H1 (cell line): ENCODE data around the gene NOL4L. TPM values are rescaled to one million over a fixed set of nuclear protein-coding genes. Genes with fewer than 3 reads are reported as not detected.
A peak's percentile ranks its signal among the peaks of the same experiment; 100 is the strongest.

Experiments
- CTCF ChIA-PET: fragments of 300-600 bp; sonication (Branson Sonifier 250); formaldehyde crosslinking; loops from one replicate; lab custom pipeline; 2021; ENCODE audit not compliant: partially characterized antibody; lab: Charles Lee
- POLR2A ChIA-PET: fragments of 300-600 bp; sonication (Branson Sonifier 250); formaldehyde crosslinking; loops from one replicate; lab custom pipeline; 2021; ENCODE audit warnings: inconsistent platforms; ENCODE audit not compliant: partially characterized antibody; lab: Charles Lee
- DNase-seq, 2 experiments: peaks; one replicate each; pipeline versions ENCODE4 v3.0.0 to v3.0.0-alpha.2; 2010 to 2022; ENCODE audit warnings: low spot score in 2 of 2, low read depth in 1 of 2, mixed read lengths in 1 of 2
- FAIRE-seq: peaks from 2 replicates; lab custom pipeline; 2011; peaks lifted over from hg19 to GRCh38; lab: Jason Lieb, UNC
- H2AFZ ChIP-seq: 2 replicates; pipeline ENCODE4 v1.8.1; 2012; ENCODE audit warnings: low read length, inconsistent platforms
- H2AK5ac ChIP-seq: 2 replicates; pipeline ENCODE4 v1.6.1; 2013; ENCODE audit warnings: low read depth, low read length
- H2BK120ac ChIP-seq: replicated peaks from 2 replicates; pipeline ENCODE3; 2013; ENCODE audit warnings: low read depth, low read length, inconsistent platforms
- H2BK12ac ChIP-seq: 2 replicates; pipeline ENCODE4 v1.6.1; 2013; ENCODE audit warnings: low read depth, low read length
- H2BK15ac ChIP-seq: 2 replicates; pipeline ENCODE4 v1.6.1; 2013; ENCODE audit warnings: low read length
- H2BK20ac ChIP-seq: 2 replicates; pipeline ENCODE4 v1.6.1; 2013; ENCODE audit warnings: low read length
- H2BK5ac ChIP-seq: 2 replicates; pipeline ENCODE4 v1.6.1; 2013; ENCODE audit warnings: low read depth, low read length
- H3K14ac ChIP-seq: 2 replicates; pipeline ENCODE4 v1.6.1; 2013; ENCODE audit warnings: inconsistent platforms; ENCODE audit not compliant: insufficient read length
- H3K18ac ChIP-seq: 2 replicates; pipeline ENCODE4 v1.6.1; 2013; ENCODE audit warnings: low read length; ENCODE audit errors: extremely low read depth
- H3K23ac ChIP-seq: 2 replicates; pipeline ENCODE4 v1.6.1; 2013; ENCODE audit warnings: inconsistent platforms; ENCODE audit not compliant: insufficient read length
- H3K23me2 ChIP-seq: 2 replicates; pipeline ENCODE4 v1.6.1; 2013; ENCODE audit warnings: low read depth, low read length
- H3K27ac ChIP-seq: 2 replicates; pipeline ENCODE4 v1.6.1; 2011; ENCODE audit warnings: low read depth, low read length, inconsistent platforms
- H3K27me3 ChIP-seq, 4 experiments: replicated peaks in 1 of 4; 1 replicate in 1 of 4; 2 replicates in 3 of 4; pipeline versions ENCODE4 v1.6.1 to v1.8.1; 2011 to 2013; ENCODE audit warnings: low read length in 3 of 4, mild to moderate bottlenecking in 3 of 4, inconsistent platforms in 2 of 4, mixed read lengths in 2 of 4, moderate library complexity in 1 of 4; ENCODE audit not compliant: control insufficient read depth in 3 of 4, insufficient read depth in 3 of 4; ENCODE audit errors: extremely low read depth in 1 of 4
- H3K36me3 ChIP-seq, 4 experiments: 2 replicates each; pipeline versions ENCODE4 v1.6.1 to v1.8.1; 2011 to 2013; ENCODE audit warnings: mild to moderate bottlenecking in 4 of 4, low read length in 3 of 4, moderate library complexity in 2 of 4, control low read depth in 1 of 4, inconsistent platforms in 1 of 4; ENCODE audit not compliant: insufficient read depth in 4 of 4, control insufficient read depth in 2 of 4
- H3K4ac ChIP-seq: replicated peaks from 2 replicates; pipeline ENCODE3; 2013; ENCODE audit warnings: low read length, low read depth, mixed read lengths, inconsistent platforms; ENCODE audit not compliant: insufficient read length
- H3K4me1 ChIP-seq, 4 experiments: replicated peaks in 1 of 4; 1 replicate in 1 of 4; 2 replicates in 3 of 4; pipeline versions ENCODE4 v1.6.1 to v1.8.1; 2011 to 2013; ENCODE audit warnings: low read length in 3 of 4, inconsistent platforms in 2 of 4, mixed read lengths in 1 of 4; ENCODE audit not compliant: insufficient read depth in 4 of 4, control insufficient read depth in 3 of 4
- H3K4me2 ChIP-seq, 2 experiments: 2 replicates each; pipeline versions ENCODE4 v1.6.1 to v1.8.1; 2011 to 2013; ENCODE audit warnings: low read depth in 2 of 2, low read length in 2 of 2, control low read depth in 1 of 2, inconsistent platforms in 1 of 2, mild to moderate bottlenecking in 1 of 2; ENCODE audit not compliant: insufficient read depth in 1 of 2
- H3K4me3 ChIP-seq, 4 experiments: fragments of 200-600, 300-600 bp in 1 of 4; sonication (generic), shearing (Covaris generic), sonication (Bioruptor Twin) in 1 of 4; 2 replicates each; pipeline versions ENCODE4 v1.5.1 to v1.8.1; 2011 to 2016; ENCODE audit warnings: low read length in 4 of 4, low read depth in 3 of 4, control low read depth in 2 of 4, inconsistent platforms in 2 of 4, mild to moderate bottlenecking in 2 of 4, mixed read lengths in 1 of 4, moderate library complexity in 1 of 4; ENCODE audit not compliant: insufficient read depth in 2 of 4; ENCODE audit errors: extremely low read depth in 1 of 4
- H3K56ac ChIP-seq: replicated peaks from 2 replicates; pipeline ENCODE3; 2013; ENCODE audit warnings: low read depth, mild to moderate bottlenecking, mixed read lengths, low read length, inconsistent platforms; ENCODE audit not compliant: insufficient read length
- H3K79me1 ChIP-seq: 2 replicates; pipeline ENCODE4 v1.6.1; 2013; ENCODE audit warnings: low read depth, low read length, control low read depth
- H3K79me2 ChIP-seq, 2 experiments: 2 replicates each; pipeline versions ENCODE4 v1.6.1 to v1.8.1; 2012 to 2013; ENCODE audit warnings: low read length in 2 of 2, mild to moderate bottlenecking in 2 of 2, inconsistent platforms in 1 of 2; ENCODE audit not compliant: insufficient read depth in 2 of 2, control insufficient read depth in 1 of 2
- H3K9ac ChIP-seq, 4 experiments: replicated peaks in 1 of 4; 1 replicate in 1 of 4; 2 replicates in 3 of 4; pipeline versions ENCODE4 v1.6.1 to v1.8.1; 2011 to 2013; ENCODE audit warnings: low read depth in 3 of 4, low read length in 3 of 4, control low read depth in 2 of 4, mild to moderate bottlenecking in 2 of 4, moderate library complexity in 2 of 4, inconsistent platforms in 1 of 4; ENCODE audit errors: extremely low read depth in 1 of 4
- H3K9me3 ChIP-seq, 2 experiments: 2 replicates each; pipeline versions ENCODE4 v1.6.1 to v1.8.1; 2012 to 2013; ENCODE audit warnings: mild to moderate bottlenecking in 2 of 2, moderate library complexity in 2 of 2, control low read depth in 1 of 2, inconsistent platforms in 1 of 2, low read depth in 1 of 2, low read length in 1 of 2, mixed read lengths in 1 of 2; ENCODE audit not compliant: insufficient read depth in 2 of 2
- H4K20me1 ChIP-seq, 2 experiments: replicated peaks in 1 of 2; 2 replicates each; pipeline versions ENCODE3 to v1.8.1; 2011 to 2013; ENCODE audit warnings: inconsistent platforms in 2 of 2, low read length in 2 of 2, mild to moderate bottlenecking in 1 of 2; ENCODE audit not compliant: insufficient read depth in 2 of 2, control insufficient read depth in 1 of 2
- H4K5ac ChIP-seq: 2 replicates; pipeline ENCODE4 v1.6.1; 2013; ENCODE audit warnings: low read length, low read depth, mixed read lengths, inconsistent platforms; ENCODE audit not compliant: insufficient read length
- H4K8ac ChIP-seq: 2 replicates; pipeline ENCODE4 v1.8.0; 2013; ENCODE audit warnings: mild to moderate bottlenecking, moderate library complexity, low read length, inconsistent platforms; ENCODE audit not compliant: insufficient read depth; ENCODE audit errors: extremely low read depth
- H4K91ac ChIP-seq: replicated peaks from 2 replicates; pipeline ENCODE3; 2013; ENCODE audit warnings: low read length, mixed read lengths, inconsistent platforms; ENCODE audit not compliant: insufficient read length
- ASH2L ChIP-seq: fragments of 200-600, 300-600 bp; sonication (generic); IDR thresholded peaks from one replicate; pipeline ENCODE4 v1.7.1; 2017; ENCODE audit warnings: low read length
- CTCF ChIP-seq, 3 experiments: IDR thresholded peaks; 1 replicate in 2 of 3; 2 replicates in 1 of 3; pipeline versions ENCODE4 v1.5.1 to v1.6.1; 2011; ENCODE audit warnings: low read length in 3 of 3, mild to moderate bottlenecking in 3 of 3, inconsistent platforms in 2 of 3, low read depth in 1 of 3, moderate library complexity in 1 of 3; ENCODE audit not compliant: insufficient read depth in 1 of 3; ENCODE audit errors: control extremely low read depth in 1 of 3
- HDAC2 ChIP-seq, 2 experiments: fragments of 300-600 bp in 1 of 2; sonication (generic) in 1 of 2; IDR thresholded peaks; 2 replicates each; pipeline ENCODE4 v1.6.1; 2011 to 2012; ENCODE audit warnings: low read depth in 2 of 2, low read length in 2 of 2, mild to moderate bottlenecking in 2 of 2, moderate library complexity in 2 of 2, borderline replicate concordance in 1 of 2, inconsistent platforms in 1 of 2
- KDM1A ChIP-seq: fragments of 200-600, 300-600 bp; sonication (generic); IDR thresholded peaks from 2 replicates; pipeline ENCODE4 v1.7.1; 2016; ENCODE audit warnings: mild to moderate bottlenecking, low read length, borderline replicate concordance
- MAFK ChIP-seq: IDR thresholded peaks from 2 replicates; pipeline ENCODE4 v1.6.1; 2012; ENCODE audit warnings: low read depth, mild to moderate bottlenecking, improper control_type of control experiment, low read length
- NANOG ChIP-seq: IDR thresholded peaks from 2 replicates; pipeline ENCODE4 v1.6.1; 2011; ENCODE audit warnings: low read length, low read depth, mild to moderate bottlenecking, inconsistent platforms; ENCODE audit not compliant: insufficient read depth, poor library complexity, severe bottlenecking
- RBBP5 ChIP-seq: IDR thresholded peaks from 2 replicates; pipeline ENCODE4 v1.7.1; 2012; ENCODE audit warnings: low read depth, mild to moderate bottlenecking, inconsistent platforms, low read length, moderate library complexity, borderline replicate concordance
- SIRT6 ChIP-seq: IDR thresholded peaks from one replicate; pipeline ENCODE4 v1.7.1; 2012; ENCODE audit warnings: low read length, inconsistent platforms
- SP4 ChIP-seq: IDR thresholded peaks from 2 replicates; pipeline ENCODE4 v1.6.1; 2012; ENCODE audit warnings: low read length, inconsistent platforms
- whole genome bisulfite sequencing, 2 experiments: shearing (Covaris generic) in 1 of 2; methylation state at CpG; one replicate each; pipeline versions ENCODE4 v1.1.6 to v1.1.7; 2013 to 2015; ENCODE audit warnings: low lambda C conversion rate in 2 of 2, mixed read lengths in 2 of 2, inconsistent platforms in 1 of 2, low coverage in 1 of 2, missing lambda C conversion rate in 1 of 2; ENCODE audit not compliant: insufficient replicate concordance in 2 of 2, insufficient coverage in 1 of 2, insufficient read length in 1 of 2; ENCODE audit errors: extremely low coverage in 1 of 2, missing lambda C conversion rate in 1 of 2; 5-methylcytosine and 5-hydroxymethylcytosine counted together
- polyA plus RNA-seq, 7 experiments: library from polyadenylated mRNA; depleted of rRNA in 3 of 7; stranded (reverse) in 5 of 7; unstranded in 2 of 7; fragments of >200 nt in 5 of 7; fragments of 200-250 nt in 2 of 7; gene quantifications; 1 replicate in 5 of 7; 2 replicates in 1 of 7; 4 replicates in 1 of 7; pipeline versions ENCODE4 v1.2.1 to v1.2.3, GENCODE V29; 2011 to 2013; ENCODE audit warnings: missing spikeins in 2 of 7, mixed read lengths in 2 of 7
- total RNA-seq: library from RNA; stranded (reverse); fragmentation: NEBNext Ultra II Directional; extraction: Animal tissue kit (Norgen Biotek cat#: 25700); gene quantifications from 2 replicates; pipeline ENCODE4 v1.2.1, GENCODE V29; 2021

The NOL4L gene
- total and polyA plus RNA-seq, 2 of the 8 experiments (the other 6 are each of a cell fraction or from before 2014, with no cell fraction given), result 15.3 to 23.7 TPM

GRCh38 chr20:32461836-32462600, 123.1 kb downstream of the NOL4L start:
- no peak overlapping the region for H2BK12ac ChIP-seq
- FAIRE-seq (no peak), DNase-seq (no peak)
- H2AFZ ChIP-seq, result no peak overlapping the region
- H4K5ac ChIP-seq, result no peak overlapping the region
- H2BK20ac ChIP-seq, result no peak overlapping the region
- H3K79me1 ChIP-seq, result peaks cover 2% of the 10 kb centered on the region
- no peak overlapping the region for H4K8ac ChIP-seq
- no peak overlapping the region for H2BK15ac ChIP-seq
- no peaks in the 10 kb centered on the region; the same call in 1 of the 2 replicates for H3K23me2 ChIP-seq
- no peak overlapping the region for H3K23ac ChIP-seq
- no peak overlapping the region for H3K56ac ChIP-seq
- ChIA-PET POLR2A (interaction anchor here (1.1 kb wide), 1 partner anchor 12 kb away, joined by 3 read pairs; no protein-coding TSS in a partner anchor), CTCF (interaction anchor here (1.4 to 1.6 kb wide), 2 partner anchors 18 to 24 kb away, joined by 3 to 5 read pairs; no protein-coding TSS in a partner anchor)
- no peak overlapping the region for H3K18ac ChIP-seq
- H3K9ac ChIP-seq, result no peak overlapping the region
- peaks cover 0 to 33% (median 24%) of the 10 kb centered on the region in 4 experiments; a peak in 6 of 7 replicates for H3K4me1 ChIP-seq
- H2AK5ac ChIP-seq, result no peak overlapping the region
- H4K91ac ChIP-seq, result no peak overlapping the region
- no peak overlapping the region for H3K14ac ChIP-seq
- no peaks in the 10 kb centered on the region for H3K36me3 ChIP-seq
- WGBS, 2 experiments, result 81% methylated on average over 16 of the region's 17 CpGs; no CpG with 5 or more reads in 1 of the 2 experiments
- no peak overlapping the region for H3K4me2 ChIP-seq
- H3K79me2 ChIP-seq, result no peaks in the 10 kb centered on the region; a peak in 1 of 4 replicates
- no peak overlapping the region for H2BK120ac ChIP-seq
- H4K20me1 ChIP-seq, result peaks cover 17 to 37% of the 10 kb centered on the region in 2 experiments
- no peak overlapping the region for H3K4ac ChIP-seq
- peak overlapping the region; percentile 35; the same call in 1 of the 2 replicates for H2BK5ac ChIP-seq
- no peaks in the 10 kb centered on the region for H3K27me3 ChIP-seq
- no peak overlapping the region for H3K4me3 ChIP-seq
- H3K27ac ChIP-seq, result no peak overlapping the region
- H3K9me3 ChIP-seq, result no peaks in the 10 kb centered on the region
- no peak for TF ChIP-seq ASH2L
- no peak for TF ChIP-seq KDM1A
- TF ChIP-seq HDAC2 (IDR thresholded peaks at IDR 0.05; ENCODE audit: borderline replicate concordance in 1 of 2, low read depth in 2 of 2, low read length in 2 of 2), result no peak
- TF ChIP-seq SIRT6, result no peak
- no peak for TF ChIP-seq CTCF (IDR thresholded peaks at IDR 0.05; ENCODE audit: control extremely low read depth in 1 of 3, insufficient read depth in 1 of 3, low read depth in 1 of 3, low read length in 3 of 3)
- TF ChIP-seq MAFK, result no peak
- no peak for TF ChIP-seq RBBP5
- TF ChIP-seq SP4, result no peak
- TF ChIP-seq NANOG, result no peak
